ENCODE measurements around the gene SSH2. TPM values are rescaled to one million over a fixed set of nuclear protein-coding genes. Genes with fewer than 3 reads are reported as not detected.

Gene SSH2
- total RNA-seq, 1 experiment from 2014 or later = 45.1 TPM

- no peak for DNase-seq
- peaks cover 28% of the 10 kb centered on the region for H3K4me1 ChIP-seq (replicated peaks; ENCODE audit: insufficient read depth)
- no peaks in the 10 kb centered on the region for H3K79me2 ChIP-seq (ENCODE audit: low read depth)
- intact Hi-C loops (cut with micrococcal nuclease; ENCODE audit: unreplicated experiment) = no loop called here
- H3K27ac ChIP-seq = no peak overlapping the region
- no peaks in the 10 kb centered on the region for H3K27me3 ChIP-seq (ENCODE audit: insufficient read depth, low read depth)
- POLR2A ChIA-PET (ENCODE audit: unreplicated experiment) = no interaction called here
- TF ChIP-seq EZH2 (IDR thresholded peaks at IDR 0.05; ENCODE audit: low read depth) = no peak
- TF ChIP-seq CTCF (conservative IDR thresholded peaks at IDR 0.05) = no peak
- H3K9me2 ChIP-seq (ENCODE audit: insufficient read depth) = no peaks in the 10 kb centered on the region
- H3K36me3 ChIP-seq (ENCODE audit: low read depth) = no peaks in the 10 kb centered on the region
- H2AFZ ChIP-seq = no peak overlapping the region
- CTCF ChIA-PET = no interaction called here
- no peak overlapping the region for H3K4me2 ChIP-seq
- H3K4me3 ChIP-seq = no peak overlapping the region
- peaks cover 22% of the 10 kb centered on the region for H3F3A ChIP-seq (ENCODE audit: insufficient read depth, low read depth)
- no TSS peak for BruUV-seq (replicated peaks)
- no peaks in the 10 kb centered on the region for H4K20me1 ChIP-seq (ENCODE audit: insufficient read depth)
- no peaks in the 10 kb centered on the region for H3K9me3 ChIP-seq (ENCODE audit: insufficient read depth, low read depth)
These were observed 214.3 kb downstream of the SSH2 start for GRCh38 chr17:29715680-29716079.

GRCh38 chr17:29714146-29714545 is 215.9 kb downstream of the SSH2 start:
- no peak overlapping the region for H3K4me2 ChIP-seq
- H3K27me3 ChIP-seq (ENCODE audit: insufficient read depth, low read depth) = no peaks in the 10 kb centered on the region
- no peak overlapping the region for H3K4me3 ChIP-seq
- CTCF ChIA-PET = no interaction called here
- no peak overlapping the region for H3K27ac ChIP-seq
- H3K9me2 ChIP-seq (ENCODE audit: insufficient read depth) = no peaks in the 10 kb centered on the region
- H3K9me3 ChIP-seq (ENCODE audit: insufficient read depth, low read depth) = no peaks in the 10 kb centered on the region
- intact Hi-C loops (cut with micrococcal nuclease; ENCODE audit: unreplicated experiment) = no loop called here
- no peaks in the 10 kb centered on the region for H4K20me1 ChIP-seq (ENCODE audit: insufficient read depth)
- peaks cover 43% of the 10 kb centered on the region for H3K4me1 ChIP-seq (replicated peaks; ENCODE audit: insufficient read depth)
- DNase-seq = no peak
- TF ChIP-seq EZH2 (IDR thresholded peaks at IDR 0.05; ENCODE audit: low read depth) = no peak
- no peak for TF ChIP-seq CTCF (conservative IDR thresholded peaks at IDR 0.05)
- BruUV-seq (replicated peaks) = no TSS peak
- H3K36me3 ChIP-seq (ENCODE audit: low read depth) = no peaks in the 10 kb centered on the region
- peaks cover 5% of the 10 kb centered on the region; the same call in 1 of the 2 replicates for H3K79me2 ChIP-seq (ENCODE audit: low read depth)
- POLR2A ChIA-PET (ENCODE audit: unreplicated experiment) = no interaction called here
- peaks cover 37% of the 10 kb centered on the region for H3F3A ChIP-seq (ENCODE audit: insufficient read depth, low read depth)
- no peak overlapping the region for H2AFZ ChIP-seq

GRCh38 chr17:29713626-29714025 is 216.4 kb downstream of the SSH2 start:
- intact Hi-C loops (cut with micrococcal nuclease; ENCODE audit: unreplicated experiment) = no loop called here

More at GRCh38 chr17:29713626-29714025, 216.4 kb downstream of the SSH2 start:
- Histone ChIP-seq H3K4me3 (no peak overlapping the region), H3K79me2 (ENCODE audit: low read depth) (peaks cover 7% of the 10 kb centered on the region; the same call in 1 of the 2 replicates), H3K4me2 (no peak overlapping the region), H2AFZ (no peak overlapping the region), H3K4me1 (replicated peaks; ENCODE audit: insufficient read depth) (peaks cover 46% of the 10 kb centered on the region), H3K27me3 (ENCODE audit: insufficient read depth, low read depth) (no peaks in the 10 kb centered on the region), H3K9me3 (ENCODE audit: insufficient read depth, low read depth) (no peaks in the 10 kb centered on the region), H3K9me2 (ENCODE audit: insufficient read depth) (no peaks in the 10 kb centered on the region), H3K27ac (no peak overlapping the region), H3K36me3 (ENCODE audit: low read depth) (no peaks in the 10 kb centered on the region), H4K20me1 (ENCODE audit: insufficient read depth) (no peaks in the 10 kb centered on the region), H3F3A (ENCODE audit: insufficient read depth, low read depth) (peaks cover 39% of the 10 kb centered on the region)
- TF ChIP-seq EZH2 (IDR thresholded peaks at IDR 0.05; ENCODE audit: low read depth) (no peak), CTCF (conservative IDR thresholded peaks at IDR 0.05) (no peak)
- ChIA-PET CTCF (no interaction called here), POLR2A (ENCODE audit: unreplicated experiment) (interaction anchor here (0.6 kb wide), 1 partner anchor 92 kb away, joined by 3 read pairs; no protein-coding TSS in a partner anchor)
- no TSS peak for BruUV-seq (replicated peaks)
- no peak for DNase-seq
